HG03469 (cell line): ENCODE data around the gene PKD2L2.
"Not testable (repeated sequence)": the region's sequence is repeated elsewhere in the genome, so short reads cannot be mapped to it uniquely, and the experiment has no call there.

Source experiments
- ATAC-seq: cut with Tn5 transposase; IDR thresholded peaks from one replicate; pipeline ENCODE4 v1.9.1; 2021; ENCODE audit warnings: mild to moderate bottlenecking, moderate library complexity, moderate number of reproducible peaks; ENCODE audit not compliant: unreplicated experiment

PKD2L2 gene

DNA sequence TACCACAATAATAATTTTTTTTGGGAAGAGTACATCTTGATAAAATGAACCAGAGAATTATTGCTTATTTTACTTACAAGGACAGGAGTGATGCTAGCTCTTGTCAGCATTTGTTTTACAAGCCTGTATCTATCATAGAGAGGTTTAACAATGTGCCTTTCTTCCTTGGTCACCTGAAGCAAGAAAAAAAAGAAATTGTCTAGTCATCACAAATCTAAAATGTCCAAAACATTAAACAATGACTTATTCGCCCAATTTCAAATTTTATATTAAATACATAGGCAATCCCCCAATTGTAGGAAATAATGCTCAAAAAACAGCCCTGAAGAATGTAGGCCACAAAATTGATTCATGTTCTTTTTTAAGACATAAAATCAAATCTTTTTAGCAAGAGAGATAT, 56.6 kb downstream of the PKD2L2 start:
- ATAC-seq, result no peak

- no peak for ATAC-seq
Observed at GRCh38 chr5:137954131-137954879, 65.0 kb downstream of the PKD2L2 start.

DNA sequence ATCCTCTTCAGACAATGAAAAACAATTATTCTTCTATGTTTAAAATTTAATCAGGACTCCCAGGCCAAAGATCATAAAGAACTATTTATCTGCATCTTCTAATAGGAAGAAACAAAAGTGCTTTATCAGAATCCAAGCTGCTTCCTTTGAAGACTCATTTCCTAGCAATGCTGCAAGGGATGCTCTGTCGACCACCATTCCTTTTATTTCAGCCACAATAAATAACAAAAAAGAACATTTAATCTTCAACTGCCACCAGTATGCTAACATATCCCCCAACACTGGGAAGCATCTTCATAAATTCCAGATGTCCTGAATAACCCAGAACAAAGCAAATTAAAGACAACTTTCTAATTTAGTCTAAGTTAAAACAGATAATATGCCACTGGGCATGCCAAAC, 68.7 kb downstream of the PKD2L2 start:
- ATAC-seq, result no peak

DNA sequence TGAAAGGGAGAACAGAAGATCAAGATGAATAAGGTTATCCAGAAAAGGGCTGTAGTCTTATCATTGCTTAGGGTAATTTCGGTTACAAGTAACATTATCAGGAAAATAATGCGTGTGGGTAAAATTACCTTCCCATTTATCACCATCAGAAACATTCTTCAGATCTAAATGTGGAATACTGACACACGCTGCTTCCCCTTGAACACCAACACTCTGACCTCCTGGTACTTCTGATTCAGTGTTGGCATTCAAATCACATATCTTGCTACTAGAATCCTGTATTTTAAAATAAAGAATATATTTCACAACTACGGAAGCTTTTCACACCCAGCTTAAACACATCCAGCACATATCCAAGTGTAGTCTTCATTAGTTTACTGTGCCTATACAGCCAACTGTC, 70.2 kb downstream of the PKD2L2 start:
- no peak for ATAC-seq

DNA sequence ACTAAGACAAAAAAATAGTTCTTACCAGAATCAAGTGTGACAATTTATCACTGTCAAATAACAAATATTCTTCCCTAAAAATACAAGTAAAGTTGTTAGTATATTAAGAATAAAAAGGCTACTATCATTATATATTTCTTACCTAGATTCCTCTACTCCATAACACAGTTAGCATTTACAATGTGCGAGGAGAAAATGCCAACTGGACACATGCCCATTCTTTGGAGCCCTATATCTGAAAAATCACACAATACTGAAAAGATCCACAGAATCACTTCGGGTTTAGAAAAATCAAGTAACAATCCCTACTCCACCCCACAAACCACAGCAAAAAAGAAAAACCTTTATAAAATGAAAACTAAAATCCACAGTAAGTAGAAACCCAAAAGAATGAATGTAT, 70.9 kb downstream of the PKD2L2 start:
- ATAC-seq, result no peak

- no peak for ATAC-seq
Observed at GRCh38 chr5:137960819-137961218, 71.6 kb downstream of the PKD2L2 start.

DNA sequence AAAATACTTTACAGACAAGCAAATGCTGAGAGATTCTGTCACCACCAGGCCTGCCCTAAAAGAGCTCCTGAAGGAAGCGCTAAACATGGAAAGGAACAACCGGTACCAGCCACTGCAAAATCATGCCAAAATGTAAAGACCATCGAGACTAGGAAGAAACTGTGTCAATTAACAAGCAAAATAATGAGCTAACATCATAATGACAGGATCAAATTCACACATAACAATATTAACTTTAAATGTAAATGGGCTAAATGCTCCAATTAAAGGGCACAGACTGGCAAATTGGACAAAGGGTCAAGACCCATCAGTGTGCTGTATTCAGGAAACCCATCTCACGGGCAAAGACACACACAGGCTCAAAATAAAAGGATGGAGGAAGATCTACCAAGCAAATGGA, 81.1 kb downstream of the PKD2L2 start:
- ATAC-seq, result not testable (repeated sequence)

- no peak for ATAC-seq
Observed at GRCh38 chr5:137975208-137975607, 86.0 kb downstream of the PKD2L2 start.

GRCh38 chr5:137989419-137989818, 100.2 kb downstream of the PKD2L2 start:
- no peak for ATAC-seq
